ENCODE measurements around the gene CSAD. TPM values are rescaled to one million over a fixed set of nuclear protein-coding genes. Genes with fewer than 3 reads are reported as not detected.

CSAD gene
- total and polyA plus RNA-seq, 2 experiments from 2014 or later = 15.7 to 16.8 TPM

DNA sequence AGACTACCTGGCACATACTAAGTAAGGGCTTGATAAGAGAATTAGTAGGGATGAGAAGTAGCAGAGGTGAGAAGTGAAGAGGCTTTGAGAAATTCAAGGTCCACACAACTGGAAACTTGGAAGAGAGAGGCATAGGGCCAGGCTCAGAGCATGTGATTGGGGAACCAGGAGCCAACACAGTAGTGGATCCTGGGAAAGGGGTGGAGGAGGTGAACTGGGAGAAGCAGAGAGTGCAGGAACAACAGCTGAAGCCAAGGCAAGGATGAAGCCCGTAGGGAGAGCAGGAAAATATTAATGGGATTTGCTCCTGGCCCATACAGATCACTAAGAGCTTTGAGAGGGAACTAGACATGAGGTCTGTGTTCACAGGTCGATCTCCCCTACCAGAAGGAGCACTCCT, 27.7 kb upstream of the CSAD start:
- TF ChIP-seq, protein P1, sequence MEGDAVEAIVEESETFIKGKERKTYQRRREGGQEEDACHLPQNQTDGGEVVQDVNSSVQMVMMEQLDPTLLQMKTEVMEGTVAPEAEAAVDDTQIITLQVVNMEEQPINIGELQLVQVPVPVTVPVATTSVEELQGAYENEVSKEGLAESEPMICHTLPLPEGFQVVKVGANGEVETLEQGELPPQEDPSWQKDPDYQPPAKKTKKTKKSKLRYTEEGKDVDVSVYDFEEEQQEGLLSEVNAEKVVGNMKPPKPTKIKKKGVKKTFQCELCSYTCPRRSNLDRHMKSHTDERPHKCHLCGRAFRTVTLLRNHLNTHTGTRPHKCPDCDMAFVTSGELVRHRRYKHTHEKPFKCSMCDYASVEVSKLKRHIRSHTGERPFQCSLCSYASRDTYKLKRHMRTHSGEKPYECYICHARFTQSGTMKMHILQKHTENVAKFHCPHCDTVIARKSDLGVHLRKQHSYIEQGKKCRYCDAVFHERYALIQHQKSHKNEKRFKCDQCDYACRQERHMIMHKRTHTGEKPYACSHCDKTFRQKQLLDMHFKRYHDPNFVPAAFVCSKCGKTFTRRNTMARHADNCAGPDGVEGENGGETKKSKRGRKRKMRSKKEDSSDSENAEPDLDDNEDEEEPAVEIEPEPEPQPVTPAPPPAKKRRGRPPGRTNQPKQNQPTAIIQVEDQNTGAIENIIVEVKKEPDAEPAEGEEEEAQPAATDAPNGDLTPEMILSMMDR (IDR thresholded peaks at IDR 0.05; ENCODE audit: poor library complexity) = no peak
- TF ChIP-seq EZH2phosphoT487 (IDR thresholded peaks at IDR 0.05; ENCODE audit: low read depth, severe bottlenecking, unreplicated experiment) = no peak
- no peak for TF ChIP-seq EZH2 (IDR thresholded peaks at IDR 0.05; ENCODE audit: borderline replicate concordance)
- no peak overlapping the region for H3K4me2 ChIP-seq
- 88% methylated on average over 2 of the region's 2 CpGs for WGBS (ENCODE audit: low lambda C conversion rate, missing lambda C conversion rate)
- H3K4me1 ChIP-seq (ENCODE audit: insufficient read depth) = no peaks in the 10 kb centered on the region
- H3K9me2 ChIP-seq (replicated peaks; ENCODE audit: insufficient read depth) = no peaks in the 10 kb centered on the region
- H3K9me3 ChIP-seq (ENCODE audit: low read depth) = no peaks in the 10 kb centered on the region
- DNase-seq (ENCODE audit: low spot score) = no peak
- H3K79me2 ChIP-seq = no peaks in the 10 kb centered on the region
- no peak overlapping the region for H3K4me3 ChIP-seq
- H3K27ac ChIP-seq = no peak overlapping the region
- H3K36me3 ChIP-seq (replicated peaks; ENCODE audit: insufficient read depth, low read depth) = no peaks in the 10 kb centered on the region
- no peaks in the 10 kb centered on the region for H3K27me3 ChIP-seq
- H4K20me1 ChIP-seq (ENCODE audit: insufficient read depth, poor library complexity, severe bottlenecking) = peaks cover 4% of the 10 kb centered on the region
- no peak overlapping the region for H2AFZ ChIP-seq

DNA sequence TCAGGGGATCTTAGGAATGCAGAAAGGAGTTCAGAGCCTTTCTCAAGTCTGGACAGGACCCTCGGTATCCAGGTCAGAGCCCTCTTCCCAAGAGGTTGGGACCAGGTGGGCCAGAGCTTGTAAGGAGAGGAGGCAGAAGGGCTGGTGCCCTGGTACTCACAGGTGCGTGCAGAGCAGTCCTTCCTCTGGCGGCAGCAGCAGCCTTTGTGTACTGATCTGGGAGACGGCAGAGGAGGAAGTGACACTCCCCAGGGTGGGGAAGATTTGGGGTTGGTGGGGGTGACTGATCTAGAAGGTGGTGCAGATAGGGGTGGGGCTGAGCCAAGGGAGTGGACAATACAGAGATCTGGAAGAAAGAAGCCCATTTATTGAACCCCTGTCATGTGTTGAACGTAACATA, 26.3 kb upstream of the CSAD start, which contains the start of gene ITGB7:
Gene ITGB7 (minus strand): TSS at position 210 of the 400 bp plus-strand sequence. CDS start 6,808 bp downstream, outside the sequence.
- TF ChIP-seq EZH2 (IDR thresholded peaks at IDR 0.05; ENCODE audit: borderline replicate concordance) = no peak
- TF ChIP-seq, protein P1 (IDR thresholded peaks at IDR 0.05; ENCODE audit: poor library complexity) = no peak
- TF ChIP-seq EZH2phosphoT487 (IDR thresholded peaks at IDR 0.05; ENCODE audit: low read depth, severe bottlenecking, unreplicated experiment) = no peak
- no peak within 1 kb of the TSS for H3K27ac ChIP-seq
- H3K27me3 ChIP-seq = no peaks in the 10 kb centered on the region
- WGBS (ENCODE audit: low lambda C conversion rate, missing lambda C conversion rate) = 70% methylated on average over 5 of the region's 5 CpGs
- H3K79me2 ChIP-seq = no peaks in the 10 kb centered on the region
- H3K4me3 ChIP-seq = no peak within 1 kb of the TSS
- H3K4me1 ChIP-seq (ENCODE audit: insufficient read depth) = no peaks in the 10 kb centered on the region
- H4K20me1 ChIP-seq (ENCODE audit: insufficient read depth, poor library complexity, severe bottlenecking) = no peaks in the 10 kb centered on the region
- DNase-seq (ENCODE audit: low spot score) = no peak
- no peaks in the 10 kb centered on the region for H3K36me3 ChIP-seq (replicated peaks; ENCODE audit: insufficient read depth, low read depth)
- no peak within 1 kb of the TSS for H3K4me2 ChIP-seq
- no peaks in the 10 kb centered on the region for H3K9me3 ChIP-seq (ENCODE audit: low read depth)
- no peaks in the 10 kb centered on the region for H3K9me2 ChIP-seq (replicated peaks; ENCODE audit: insufficient read depth)
- H2AFZ ChIP-seq = no peak within 1 kb of the TSS

DNA sequence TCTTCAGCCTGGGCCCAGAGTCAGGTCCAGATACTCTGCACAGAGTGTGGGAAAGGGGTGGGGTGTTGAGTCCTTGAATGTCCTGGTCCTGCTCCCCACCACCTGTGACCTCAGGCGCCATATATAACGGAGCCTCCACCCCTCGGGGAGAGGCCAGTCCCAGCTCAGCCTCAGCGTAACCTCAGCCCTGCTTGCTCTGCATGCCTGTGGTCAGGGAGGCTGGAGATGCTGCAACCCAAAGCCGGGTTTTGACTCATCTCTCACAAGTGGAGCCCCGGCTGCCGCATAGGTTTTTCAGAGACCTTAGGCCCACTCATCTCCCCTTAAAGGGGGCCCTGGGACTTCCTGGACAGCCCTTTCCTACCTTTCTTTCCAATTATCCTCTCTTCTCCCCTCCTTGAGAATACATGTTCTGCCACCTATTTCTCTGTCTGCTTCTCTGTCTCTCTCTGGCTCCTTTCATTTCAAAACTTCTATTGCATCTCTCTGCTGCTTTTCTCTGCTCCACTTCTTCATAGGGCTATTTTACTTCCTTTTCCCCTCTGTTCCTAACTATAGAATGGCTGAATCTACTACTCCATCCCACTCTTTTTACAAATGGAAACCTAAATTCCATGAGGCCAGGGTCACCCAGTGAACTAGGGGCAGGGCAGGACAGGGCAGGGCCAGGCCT, 25.2 kb upstream of the CSAD start:
- Histone ChIP-seq H3K36me3 (replicated peaks; ENCODE audit: insufficient read depth, low read depth) (no peaks in the 10 kb centered on the region), H3K9me2 (replicated peaks; ENCODE audit: insufficient read depth) (no peaks in the 10 kb centered on the region), H3K79me2 (no peaks in the 10 kb centered on the region), H3K27ac (no peak overlapping the region), H2AFZ (no peak overlapping the region), H3K4me1 (ENCODE audit: insufficient read depth) (no peaks in the 10 kb centered on the region), H3K9me3 (ENCODE audit: low read depth) (no peaks in the 10 kb centered on the region), H4K20me1 (ENCODE audit: insufficient read depth, poor library complexity, severe bottlenecking) (no peaks in the 10 kb centered on the region), H3K4me3 (no peak overlapping the region), H3K27me3 (no peaks in the 10 kb centered on the region), H3K4me2 (no peak overlapping the region)
- DNase-seq (ENCODE audit: low spot score) = no peak
- WGBS (ENCODE audit: low lambda C conversion rate, missing lambda C conversion rate) = 68% methylated on average over 7 of the region's 7 CpGs
- TF ChIP-seq EZH2phosphoT487 (IDR thresholded peaks at IDR 0.05; ENCODE audit: low read depth, severe bottlenecking, unreplicated experiment) (no peak), EZH2 (IDR thresholded peaks at IDR 0.05; ENCODE audit: borderline replicate concordance) (no peak)
- TF ChIP-seq, protein P1 (IDR thresholded peaks at IDR 0.05; ENCODE audit: poor library complexity) = no peak

Data from hepatocyte (in vitro differentiated cells).